ENCODE results near the gene FAM50A. TPM values are rescaled to one million over a fixed set of nuclear protein-coding genes. Genes with fewer than 3 reads are reported as not detected.
A peak's percentile ranks its signal among the peaks of the same experiment; 100 is the strongest.

Gene FAM50A
- total and polyA plus RNA-seq, 2 experiments from 2014 or later = 54.7 to 122 TPM

DNA sequence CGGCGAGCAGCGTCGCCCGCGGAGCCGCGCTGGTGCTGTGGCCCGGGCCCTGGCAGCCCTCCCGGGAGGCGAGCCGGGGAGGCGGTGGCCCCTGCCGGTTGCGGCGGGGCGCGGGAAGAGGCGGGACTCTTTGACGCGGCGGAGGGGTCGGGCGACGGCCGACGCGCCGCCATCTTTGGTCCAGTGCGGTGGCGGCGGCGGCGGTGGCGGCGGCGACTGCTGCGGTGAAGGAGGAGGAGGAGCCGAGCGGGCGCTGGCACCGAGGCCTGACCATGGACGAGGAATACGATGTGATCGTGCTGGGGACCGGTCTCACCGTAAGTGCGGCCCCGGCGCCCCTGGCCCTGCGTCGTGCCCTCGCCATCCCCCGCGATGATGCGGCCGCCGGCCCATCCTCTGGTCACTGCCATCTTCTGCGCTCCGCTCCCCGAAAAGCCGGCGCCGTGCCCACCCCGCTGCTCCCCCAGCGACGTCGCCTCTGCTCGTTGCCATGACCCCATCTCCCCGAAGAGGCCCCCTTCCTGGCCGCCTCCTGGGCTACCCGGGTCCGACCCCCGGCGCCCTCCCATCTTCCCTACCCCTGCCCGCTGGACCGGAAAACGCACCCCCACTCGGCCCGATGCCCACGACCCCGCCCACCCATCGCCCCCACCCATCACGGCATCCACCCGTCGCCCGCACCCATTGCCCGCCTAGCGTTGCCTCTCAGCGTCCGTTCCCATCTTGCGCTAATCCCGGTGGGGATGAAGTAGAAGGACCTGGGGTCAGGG lies 6.8 kb upstream of the FAM50A start, which contains the start of gene GDI1:
TSS of gene GDI1 (plus strand) at position 172 of the 770 bp plus-strand sequence. CDS start at position 273, 101 bp downstream.
- H4K20me1 ChIP-seq (ENCODE audit: insufficient read depth) = no peaks in the 10 kb centered on the region
- TF ChIP-seq EZH2 (IDR thresholded peaks at IDR 0.05; ENCODE audit: insufficient read depth, poor library complexity, severe bottlenecking) (no peak), EZH2phosphoT487 (IDR thresholded peaks at IDR 0.05; ENCODE audit: insufficient read depth, low read depth) (no peak)
- H3K4me1 ChIP-seq (ENCODE audit: insufficient read depth) = no peaks in the 10 kb centered on the region
- H3F3A ChIP-seq (ENCODE audit: insufficient read depth) = no peaks in the 10 kb centered on the region
- no peaks in the 10 kb centered on the region for H3K36me3 ChIP-seq (ENCODE audit: low read depth)
- peak within 1 kb of the TSS; percentile 79 for H3K4me3 ChIP-seq
- peaks cover 40% of the 10 kb centered on the region for H3K79me2 ChIP-seq (ENCODE audit: insufficient read depth)
- DNase-seq = peak; percentile 65
- H3K27ac ChIP-seq = peak within 1 kb of the TSS; percentile 59; the same call in 1 of the 2 replicates
- in situ Hi-C loops (cut with MboI) = no loop called here
- peak within 1 kb of the TSS; percentile 80 for H3K9ac ChIP-seq
- H3K27me3 ChIP-seq (replicated peaks; ENCODE audit: insufficient read depth) = no peaks in the 10 kb centered on the region
- H2AFZ ChIP-seq = 0 out of 2 replicates have a peak within 1 kb of the TSS, but pooled peaks have one; percentile 33
- 0 to 4% methylated on average over 3 to 25 of the region's 93 CpGs for WGBS, 2 experiments (ENCODE audit: low coverage in 1 of 2, low lambda C conversion rate in 2 of 2, missing lambda C conversion rate in 2 of 2)
- peak within 1 kb of the TSS; percentile 78 for H3K4me2 ChIP-seq (ENCODE audit: unreplicated experiment)
- H3K9me2 ChIP-seq (ENCODE audit: insufficient read depth) = no peaks in the 10 kb centered on the region
- H3K9me3 ChIP-seq (ENCODE audit: low read depth) = no peaks in the 10 kb centered on the region

DNA sequence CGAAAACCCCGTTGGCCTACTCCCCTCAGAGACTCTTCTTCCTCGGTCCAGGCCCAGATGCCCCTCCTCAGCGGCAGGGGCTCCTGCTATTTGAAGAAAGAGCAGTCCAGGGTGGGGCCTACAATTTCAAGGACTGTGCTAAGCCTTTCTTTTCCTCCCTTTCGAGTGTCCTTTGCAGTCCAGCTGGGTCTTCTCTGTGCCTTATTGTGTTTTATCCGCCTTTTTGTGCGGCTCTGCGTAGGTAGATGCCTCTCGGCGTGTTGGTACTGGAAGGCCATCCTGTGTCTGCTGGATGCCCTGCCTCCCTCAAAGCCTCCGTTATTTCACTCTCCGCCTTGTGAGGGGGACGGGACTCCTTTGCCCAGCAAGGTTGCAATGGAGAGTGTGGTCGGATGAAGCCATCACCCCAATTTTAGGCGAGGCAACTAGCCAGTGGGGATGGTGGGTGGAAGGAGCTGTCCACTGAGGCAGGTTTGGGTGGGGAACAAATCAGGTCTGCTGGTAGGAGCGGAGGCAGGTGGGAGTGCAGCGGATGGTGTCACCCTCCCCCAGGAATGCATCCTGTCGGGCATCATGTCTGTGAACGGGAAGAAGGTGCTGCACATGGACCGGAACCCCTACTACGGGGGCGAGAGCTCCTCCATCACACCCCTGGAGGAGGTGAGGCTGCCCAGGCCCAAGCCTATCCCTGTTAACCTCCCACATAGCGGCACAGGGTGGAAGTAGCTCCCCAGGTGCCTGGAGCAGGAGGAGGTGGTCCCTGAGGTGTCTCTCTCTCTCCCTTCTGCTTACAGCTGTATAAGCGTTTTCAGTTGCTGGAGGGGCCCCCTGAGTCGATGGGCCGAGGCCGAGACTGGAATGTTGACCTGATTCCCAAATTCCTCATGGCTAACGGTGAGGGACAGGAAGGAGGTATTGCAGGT lies 5.7 kb upstream of the FAM50A start:
- peak overlapping the region; percentile 78 for H3K4me2 ChIP-seq (ENCODE audit: unreplicated experiment)
- no peaks in the 10 kb centered on the region for H3K9me3 ChIP-seq (ENCODE audit: low read depth)
- TF ChIP-seq EZH2phosphoT487 (IDR thresholded peaks at IDR 0.05; ENCODE audit: insufficient read depth, low read depth) (no peak), EZH2 (IDR thresholded peaks at IDR 0.05; ENCODE audit: insufficient read depth, poor library complexity, severe bottlenecking) (no peak)
- DNase-seq = peak; percentile 36
- no peaks in the 10 kb centered on the region for H3F3A ChIP-seq (ENCODE audit: insufficient read depth)
- in situ Hi-C loops (cut with MboI) = no loop called here
- H3K27ac ChIP-seq = no peak overlapping the region
- no peak overlapping the region for H2AFZ ChIP-seq
- no peaks in the 10 kb centered on the region for H3K4me1 ChIP-seq (ENCODE audit: insufficient read depth)
- H3K27me3 ChIP-seq (replicated peaks; ENCODE audit: insufficient read depth) = no peaks in the 10 kb centered on the region
- H3K9me2 ChIP-seq (ENCODE audit: insufficient read depth) = no peaks in the 10 kb centered on the region
- H3K9ac ChIP-seq = peak overlapping the region; percentile 80
- peak overlapping the region; percentile 79 for H3K4me3 ChIP-seq
- no peaks in the 10 kb centered on the region for H3K36me3 ChIP-seq (ENCODE audit: low read depth)
- 15 to 29% methylated on average over 15 to 22 of the region's 28 CpGs for WGBS, 2 experiments (ENCODE audit: low coverage in 1 of 2, low lambda C conversion rate in 2 of 2, missing lambda C conversion rate in 2 of 2)
- H4K20me1 ChIP-seq (ENCODE audit: insufficient read depth) = no peaks in the 10 kb centered on the region
- H3K79me2 ChIP-seq (ENCODE audit: insufficient read depth) = peaks cover 46% of the 10 kb centered on the region

DNA sequence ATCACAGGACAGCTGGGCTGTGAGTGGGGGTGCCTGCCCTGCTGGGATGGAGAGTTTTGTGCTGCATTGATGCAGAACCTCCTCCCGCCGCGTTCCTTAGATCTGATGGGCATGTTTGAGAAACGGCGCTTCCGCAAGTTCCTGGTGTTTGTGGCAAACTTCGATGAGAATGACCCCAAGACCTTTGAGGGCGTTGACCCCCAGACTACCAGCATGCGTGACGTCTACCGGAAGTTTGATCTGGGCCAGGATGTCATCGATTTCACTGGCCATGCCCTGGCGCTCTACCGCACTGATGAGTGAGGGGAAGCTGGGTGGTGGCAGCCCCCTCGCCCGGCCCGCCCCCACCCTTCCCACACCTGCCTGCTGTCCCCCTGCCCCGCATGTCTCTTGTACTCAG lies 4.1 kb upstream of the FAM50A start:
- peaks cover 52% of the 10 kb centered on the region for H3K79me2 ChIP-seq (ENCODE audit: insufficient read depth)
- in situ Hi-C loops (cut with MboI) = no loop called here
- no peaks in the 10 kb centered on the region for H3K9me3 ChIP-seq (ENCODE audit: low read depth)
- no peaks in the 10 kb centered on the region for H3K9me2 ChIP-seq (ENCODE audit: insufficient read depth)
- TF ChIP-seq EZH2 (IDR thresholded peaks at IDR 0.05; ENCODE audit: insufficient read depth, poor library complexity, severe bottlenecking) = no peak
- TF ChIP-seq EZH2phosphoT487 (IDR thresholded peaks at IDR 0.05; ENCODE audit: insufficient read depth, low read depth) = no peak
- no peak overlapping the region for H2AFZ ChIP-seq
- H3K27me3 ChIP-seq (replicated peaks; ENCODE audit: insufficient read depth) = no peaks in the 10 kb centered on the region
- no peaks in the 10 kb centered on the region; the same call in 1 of the 2 replicates for H3F3A ChIP-seq (ENCODE audit: insufficient read depth)
- no peaks in the 10 kb centered on the region for H3K4me1 ChIP-seq (ENCODE audit: insufficient read depth)
- H3K36me3 ChIP-seq (ENCODE audit: low read depth) = no peaks in the 10 kb centered on the region
- 90 to 98% methylated on average over 10 to 18 of the region's 18 CpGs for WGBS, 2 experiments (ENCODE audit: low coverage in 1 of 2, low lambda C conversion rate in 2 of 2, missing lambda C conversion rate in 2 of 2)
- no peak for DNase-seq
- H3K4me2 ChIP-seq (ENCODE audit: unreplicated experiment) = no peak overlapping the region
- H3K9ac ChIP-seq = no peak overlapping the region
- no peak overlapping the region for H3K4me3 ChIP-seq
- H4K20me1 ChIP-seq (ENCODE audit: insufficient read depth) = no peaks in the 10 kb centered on the region
- no peak overlapping the region for H3K27ac ChIP-seq

DNA sequence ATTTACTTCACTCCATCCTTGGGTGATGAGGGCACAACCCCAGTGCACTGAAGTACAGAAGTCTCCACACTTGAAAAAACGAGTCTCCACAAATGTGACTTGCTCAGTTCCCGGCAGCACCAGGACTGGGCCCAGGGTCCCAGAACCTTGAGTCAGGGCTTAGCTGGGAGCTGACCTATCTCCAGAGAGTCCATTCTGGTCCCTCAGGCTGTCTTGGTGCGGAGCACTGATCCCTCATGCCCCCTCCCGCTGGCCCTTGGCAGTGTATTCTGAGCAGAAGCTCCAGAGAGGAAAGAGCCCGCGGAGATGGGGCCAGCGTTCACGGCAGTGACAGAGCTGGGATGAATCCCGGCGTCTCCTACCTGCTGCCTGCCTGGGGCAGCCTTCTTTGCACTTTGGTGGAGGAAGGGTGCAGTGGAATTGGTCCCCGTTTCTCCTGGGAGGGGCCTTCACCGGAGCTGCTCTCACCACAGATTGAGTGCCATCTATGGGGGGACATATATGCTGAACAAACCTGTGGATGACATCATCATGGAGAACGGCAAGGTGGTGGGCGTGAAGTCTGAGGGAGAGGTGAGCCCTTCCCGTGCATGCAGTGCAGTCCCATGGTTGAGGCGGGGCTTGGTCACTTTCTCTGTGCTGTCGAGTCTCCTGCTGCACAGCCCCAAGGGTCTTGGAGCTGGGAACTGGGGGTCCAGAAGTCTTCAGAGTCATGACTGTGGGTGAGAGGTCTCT lies 3.2 kb upstream of the FAM50A start:
- H3K9me2 ChIP-seq (ENCODE audit: insufficient read depth) = no peaks in the 10 kb centered on the region
- TF ChIP-seq EZH2 (IDR thresholded peaks at IDR 0.05; ENCODE audit: insufficient read depth, poor library complexity, severe bottlenecking) = no peak
- TF ChIP-seq EZH2phosphoT487 (IDR thresholded peaks at IDR 0.05; ENCODE audit: insufficient read depth, low read depth) = no peak
- 83 to 88% methylated on average over 12 to 15 of the region's 17 CpGs for WGBS, 2 experiments (ENCODE audit: low coverage in 1 of 2, low lambda C conversion rate in 2 of 2, missing lambda C conversion rate in 2 of 2)
- no peak overlapping the region for H3K9ac ChIP-seq
- H3K79me2 ChIP-seq (ENCODE audit: insufficient read depth) = peaks cover 61% of the 10 kb centered on the region
- H3K27me3 ChIP-seq (replicated peaks; ENCODE audit: insufficient read depth) = no peaks in the 10 kb centered on the region
- H3F3A ChIP-seq (ENCODE audit: insufficient read depth) = no peaks in the 10 kb centered on the region; the same call in 1 of the 2 replicates
- no peak overlapping the region for H3K4me2 ChIP-seq (ENCODE audit: unreplicated experiment)
- H2AFZ ChIP-seq = no peak overlapping the region
- H4K20me1 ChIP-seq (ENCODE audit: insufficient read depth) = no peaks in the 10 kb centered on the region
- H3K36me3 ChIP-seq (ENCODE audit: low read depth) = no peaks in the 10 kb centered on the region
- DNase-seq = no peak
- no peak overlapping the region for H3K4me3 ChIP-seq
- peaks cover 5% of the 10 kb centered on the region; the same call in 1 of the 2 replicates for H3K4me1 ChIP-seq (ENCODE audit: insufficient read depth)
- in situ Hi-C loops (cut with MboI) = no loop called here
- H3K27ac ChIP-seq = no peak overlapping the region
- H3K9me3 ChIP-seq (ENCODE audit: low read depth) = no peaks in the 10 kb centered on the region
